22Rv1 (cell line): ENCODE results near the gene ZNF438.

Source experiments
- ZFX ChIP-seq: fragments of 450-650 bp; IDR thresholded peaks from 2 replicates; pipeline ENCODE4 v1.6.1; 2017; ENCODE audit warnings: antibody characterized with exemption, borderline replicate concordance
- TF ChIP-seq, protein P1 (sequence below): fragments of 450-650 bp; IDR thresholded peaks from 2 replicates; pipeline ENCODE4 v1.5.1; 2017; ENCODE audit warnings: mild to moderate bottlenecking

DNA sequence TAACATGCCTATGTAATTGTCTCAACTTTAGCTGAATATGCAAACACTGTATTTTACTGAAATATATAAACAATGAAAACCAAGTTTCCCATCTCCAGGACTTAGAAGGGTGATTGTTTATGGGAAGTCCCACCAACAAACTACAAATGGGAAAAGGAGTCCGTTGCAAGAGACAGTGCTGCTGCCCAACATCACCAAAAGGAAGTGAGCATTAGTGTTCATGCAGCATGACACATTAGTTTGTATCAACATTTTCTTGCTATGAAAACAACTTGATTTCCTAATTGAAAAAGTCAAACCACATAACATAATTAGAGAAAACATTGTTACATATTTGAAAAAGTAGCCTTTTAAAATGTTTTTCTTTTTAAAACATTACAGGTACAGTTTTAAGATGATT lies 138.5 kb downstream of the ZNF438 start:
- TF ChIP-seq, protein P1, sequence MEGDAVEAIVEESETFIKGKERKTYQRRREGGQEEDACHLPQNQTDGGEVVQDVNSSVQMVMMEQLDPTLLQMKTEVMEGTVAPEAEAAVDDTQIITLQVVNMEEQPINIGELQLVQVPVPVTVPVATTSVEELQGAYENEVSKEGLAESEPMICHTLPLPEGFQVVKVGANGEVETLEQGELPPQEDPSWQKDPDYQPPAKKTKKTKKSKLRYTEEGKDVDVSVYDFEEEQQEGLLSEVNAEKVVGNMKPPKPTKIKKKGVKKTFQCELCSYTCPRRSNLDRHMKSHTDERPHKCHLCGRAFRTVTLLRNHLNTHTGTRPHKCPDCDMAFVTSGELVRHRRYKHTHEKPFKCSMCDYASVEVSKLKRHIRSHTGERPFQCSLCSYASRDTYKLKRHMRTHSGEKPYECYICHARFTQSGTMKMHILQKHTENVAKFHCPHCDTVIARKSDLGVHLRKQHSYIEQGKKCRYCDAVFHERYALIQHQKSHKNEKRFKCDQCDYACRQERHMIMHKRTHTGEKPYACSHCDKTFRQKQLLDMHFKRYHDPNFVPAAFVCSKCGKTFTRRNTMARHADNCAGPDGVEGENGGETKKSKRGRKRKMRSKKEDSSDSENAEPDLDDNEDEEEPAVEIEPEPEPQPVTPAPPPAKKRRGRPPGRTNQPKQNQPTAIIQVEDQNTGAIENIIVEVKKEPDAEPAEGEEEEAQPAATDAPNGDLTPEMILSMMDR, result no peak
- TF ChIP-seq ZFX, result no peak
